Measurements from ENCODE around the gene SERGEF.

SERGEF gene

GRCh38 chr11:17766073-17766359 is 246.8 kb downstream of the SERGEF start:
- no peak overlapping the region for H3K27ac ChIP-seq (replicated peaks)
- no peak for DNase-seq (ENCODE audit: low read depth in 1 of 2, low spot score in 1 of 2)
- no peak overlapping the region for H3K4me3 ChIP-seq (replicated peaks; ENCODE audit: insufficient read depth, low read length)
- TF ChIP-seq REST (IDR thresholded peaks at IDR 0.05; ENCODE audit: insufficient replicate concordance, low read depth) (no peak), POLR2AphosphoS5 (IDR thresholded peaks at IDR 0.05; ENCODE audit: low read depth) (no peak), GABPA (IDR thresholded peaks at IDR 0.05; ENCODE audit: low read depth) (no peak), SPI1 (IDR thresholded peaks at IDR 0.05; ENCODE audit: borderline replicate concordance, low read depth) (no peak)
- TF ChIP-seq, protein P1, sequence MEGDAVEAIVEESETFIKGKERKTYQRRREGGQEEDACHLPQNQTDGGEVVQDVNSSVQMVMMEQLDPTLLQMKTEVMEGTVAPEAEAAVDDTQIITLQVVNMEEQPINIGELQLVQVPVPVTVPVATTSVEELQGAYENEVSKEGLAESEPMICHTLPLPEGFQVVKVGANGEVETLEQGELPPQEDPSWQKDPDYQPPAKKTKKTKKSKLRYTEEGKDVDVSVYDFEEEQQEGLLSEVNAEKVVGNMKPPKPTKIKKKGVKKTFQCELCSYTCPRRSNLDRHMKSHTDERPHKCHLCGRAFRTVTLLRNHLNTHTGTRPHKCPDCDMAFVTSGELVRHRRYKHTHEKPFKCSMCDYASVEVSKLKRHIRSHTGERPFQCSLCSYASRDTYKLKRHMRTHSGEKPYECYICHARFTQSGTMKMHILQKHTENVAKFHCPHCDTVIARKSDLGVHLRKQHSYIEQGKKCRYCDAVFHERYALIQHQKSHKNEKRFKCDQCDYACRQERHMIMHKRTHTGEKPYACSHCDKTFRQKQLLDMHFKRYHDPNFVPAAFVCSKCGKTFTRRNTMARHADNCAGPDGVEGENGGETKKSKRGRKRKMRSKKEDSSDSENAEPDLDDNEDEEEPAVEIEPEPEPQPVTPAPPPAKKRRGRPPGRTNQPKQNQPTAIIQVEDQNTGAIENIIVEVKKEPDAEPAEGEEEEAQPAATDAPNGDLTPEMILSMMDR (IDR thresholded peaks at IDR 0.05; ENCODE audit: insufficient read depth, low read length): no peak
- H3K27me3 ChIP-seq (ENCODE audit: insufficient read depth, poor library complexity, severe bottlenecking): no peaks in the 10 kb centered on the region

DNA sequence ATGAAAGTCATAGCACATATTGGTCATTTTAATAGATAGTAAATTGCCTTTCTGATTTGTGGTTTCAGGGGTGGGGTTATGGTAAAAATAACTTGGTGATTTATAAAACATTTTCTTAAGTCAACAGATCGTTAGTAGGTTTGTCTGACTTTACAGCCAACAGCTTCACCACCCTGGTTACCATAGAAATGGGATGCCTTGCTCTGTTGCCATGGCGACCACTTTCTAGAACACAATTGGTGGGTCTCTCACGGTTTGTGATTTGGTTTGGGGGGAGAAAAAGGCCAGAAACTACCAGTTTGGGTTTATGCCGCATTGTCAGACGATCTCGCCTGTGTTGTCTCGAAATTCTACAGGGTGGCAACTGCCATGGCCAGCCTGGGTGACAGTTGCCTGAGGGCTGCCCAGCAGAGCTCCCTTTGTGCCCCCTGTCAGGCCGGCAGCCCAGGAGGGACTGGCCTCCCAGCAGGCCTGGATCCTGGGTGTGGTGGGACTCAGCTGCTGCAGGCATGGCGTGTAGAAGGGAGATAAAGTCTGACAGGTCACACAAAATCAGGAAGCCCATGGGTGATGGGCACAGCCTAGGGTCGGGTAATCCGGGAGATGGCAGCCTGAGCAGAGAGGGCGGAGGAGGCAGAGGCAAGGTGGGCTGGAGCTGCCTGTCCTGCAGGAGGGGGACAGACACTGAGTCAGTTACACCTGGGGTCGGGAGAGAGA is 247.3 kb downstream of the SERGEF start:
- Histone ChIP-seq H3K27ac (replicated peaks) (no peak overlapping the region), H3K4me3 (replicated peaks; ENCODE audit: insufficient read depth, low read length) (no peak overlapping the region), H3K27me3 (ENCODE audit: insufficient read depth, poor library complexity, severe bottlenecking) (no peaks in the 10 kb centered on the region)
- no peak for DNase-seq (ENCODE audit: low read depth in 1 of 2, low spot score in 1 of 2)
- no peak for TF ChIP-seq SPI1 (IDR thresholded peaks at IDR 0.05; ENCODE audit: borderline replicate concordance, low read depth)
- no peak for TF ChIP-seq POLR2AphosphoS5 (IDR thresholded peaks at IDR 0.05; ENCODE audit: low read depth)
- TF ChIP-seq, protein P1 (IDR thresholded peaks at IDR 0.05; ENCODE audit: insufficient read depth, low read length): no peak
- no peak for TF ChIP-seq GABPA (IDR thresholded peaks at IDR 0.05; ENCODE audit: low read depth)
- no peak for TF ChIP-seq REST (IDR thresholded peaks at IDR 0.05; ENCODE audit: insufficient replicate concordance, low read depth)

DNA sequence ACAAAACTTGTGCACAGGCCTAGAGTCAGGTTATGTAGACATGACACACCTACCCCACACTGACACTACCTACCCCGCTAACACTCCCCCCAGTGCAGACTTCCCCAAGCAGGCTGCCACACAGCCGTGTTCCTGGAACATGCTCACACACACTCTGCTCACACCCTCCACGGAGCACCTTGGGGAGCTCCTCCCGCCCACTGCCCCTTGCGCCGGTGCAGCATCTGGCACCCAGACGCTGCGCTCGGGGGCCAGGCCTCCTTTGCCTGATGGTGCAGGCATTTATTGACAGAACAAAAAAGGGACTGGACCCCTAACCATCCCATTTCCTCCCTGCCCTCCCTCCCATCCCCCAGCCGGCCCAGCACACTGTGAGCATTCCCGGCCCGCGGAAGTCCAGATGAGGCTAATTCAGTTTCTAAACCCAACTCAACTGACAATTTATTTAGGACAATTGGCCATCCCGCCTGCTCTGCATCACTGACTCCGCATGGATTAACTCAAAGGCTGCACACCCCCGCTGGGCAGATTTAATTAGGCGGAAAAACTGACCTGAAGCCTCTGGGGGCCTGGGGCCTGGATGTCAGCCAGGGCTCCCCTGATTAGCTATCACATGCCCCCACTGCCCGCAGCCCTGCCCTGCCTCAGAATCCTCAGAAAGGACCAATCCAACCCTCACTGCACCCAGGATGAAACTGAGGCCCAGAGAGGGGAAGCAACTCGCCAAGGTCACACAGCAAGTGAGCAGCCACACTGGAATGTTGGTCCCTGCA is 248.2 kb downstream of the SERGEF start:
- no peak for TF ChIP-seq POLR2AphosphoS5 (IDR thresholded peaks at IDR 0.05; ENCODE audit: low read depth)
- TF ChIP-seq GABPA (IDR thresholded peaks at IDR 0.05; ENCODE audit: low read depth): no peak
- no peak for TF ChIP-seq SPI1 (IDR thresholded peaks at IDR 0.05; ENCODE audit: borderline replicate concordance, low read depth)
- TF ChIP-seq, protein P1 (IDR thresholded peaks at IDR 0.05; ENCODE audit: insufficient read depth, low read length): no peak
- TF ChIP-seq REST (IDR thresholded peaks at IDR 0.05; ENCODE audit: insufficient replicate concordance, low read depth): no peak

More for the DNA sequence above, 248.2 kb downstream of the SERGEF start:
- H3K4me3 ChIP-seq (replicated peaks; ENCODE audit: insufficient read depth, low read length): no peak overlapping the region
- H3K27ac ChIP-seq (replicated peaks): no peak overlapping the region
- no peaks in the 10 kb centered on the region for H3K27me3 ChIP-seq (ENCODE audit: insufficient read depth, poor library complexity, severe bottlenecking)
- DNase-seq (ENCODE audit: low read depth in 1 of 2, low spot score in 1 of 2): no peak

All from HL-60 (cell line).